Measurements from ENCODE around the gene TPMT. TPM values are rescaled to one million over a fixed set of nuclear protein-coding genes. Genes with fewer than 3 reads are reported as not detected.
A peak's percentile ranks its signal among the peaks of the same experiment; 100 is the strongest.
"Not testable (repeated sequence)": the region's sequence is repeated elsewhere in the genome, so short reads cannot be mapped to it uniquely, and the experiment has no call there.

The TPMT gene
- total RNA-seq, result 10.7 and 17.7 TPM in 2 replicates

DNA sequence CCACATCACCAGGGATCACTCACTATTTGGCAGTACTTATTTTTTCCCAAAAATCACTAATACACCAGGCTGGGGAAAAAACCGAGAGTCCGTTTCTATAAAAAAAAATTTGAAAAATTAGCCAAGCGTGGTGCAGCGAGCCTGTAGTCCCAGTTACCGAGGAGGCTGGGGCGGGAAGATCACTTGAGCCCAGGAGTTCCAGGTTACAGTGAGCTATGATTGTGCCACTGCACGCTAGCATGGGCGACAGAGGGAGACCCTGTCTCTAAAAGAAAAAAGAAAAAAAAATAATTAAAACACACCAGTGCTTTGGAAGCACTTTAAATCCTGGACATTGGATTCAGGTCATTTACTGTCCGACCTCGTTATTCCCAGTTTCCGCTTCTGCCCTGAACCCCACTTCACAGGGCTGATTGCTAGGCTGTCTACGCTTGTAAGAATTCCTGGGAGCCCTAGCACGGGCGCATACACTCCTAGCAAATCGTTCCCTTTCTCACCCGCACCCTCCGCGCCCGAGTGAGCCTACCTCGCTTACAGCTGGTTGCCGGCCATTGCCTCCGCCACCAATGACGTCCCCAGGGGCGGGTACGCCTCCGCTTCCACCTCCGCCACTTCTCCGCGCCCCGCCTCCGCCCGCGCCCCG lies at the start of gene TPMT:
Gene TPMT (minus strand): TSS at position 571 of the 643 bp plus-strand sequence. CDS start 5,950 bp downstream, outside the sequence.
- no peak for DNase-seq

- no peak for DNase-seq
These were observed 48.9 kb upstream of the TPMT start for GRCh38 chr6:18203786-18204185.

- DNase-seq, result no peak
These were observed 37.1 kb upstream of the TPMT start for GRCh38 chr6:18192026-18192425.

- no peak for DNase-seq
These were observed 34.3 kb upstream of the TPMT start for GRCh38 chr6:18189196-18189595.

- no peak for DNase-seq
These were observed 32.8 kb upstream of the TPMT start for GRCh38 chr6:18187701-18188100.

GRCh38 chr6:18186540-18187250 lies 31.8 kb upstream of the TPMT start:
- DNase-seq, result no peak

DNA sequence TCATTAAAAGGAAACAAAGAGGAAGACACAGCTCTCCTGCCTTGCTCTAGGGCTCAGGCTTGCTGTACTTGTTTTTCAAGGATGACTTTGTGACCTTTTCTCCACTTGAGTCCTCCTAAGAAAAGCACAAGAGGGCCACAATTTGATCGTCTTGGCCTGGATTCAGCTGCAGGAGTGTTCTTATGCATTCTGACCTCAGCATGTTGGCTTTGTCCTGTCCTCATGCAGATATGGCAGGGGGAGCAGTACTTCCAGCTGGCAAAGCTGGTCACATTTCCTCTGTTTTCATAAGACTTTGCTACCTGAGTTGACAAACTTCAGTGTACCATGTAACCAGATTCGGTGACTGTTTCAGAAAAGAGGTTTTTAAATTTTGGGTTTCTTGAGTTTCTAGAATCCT lies 31.2 kb upstream of the TPMT start:
- DNase-seq, result peak; percentile 40

DNA sequence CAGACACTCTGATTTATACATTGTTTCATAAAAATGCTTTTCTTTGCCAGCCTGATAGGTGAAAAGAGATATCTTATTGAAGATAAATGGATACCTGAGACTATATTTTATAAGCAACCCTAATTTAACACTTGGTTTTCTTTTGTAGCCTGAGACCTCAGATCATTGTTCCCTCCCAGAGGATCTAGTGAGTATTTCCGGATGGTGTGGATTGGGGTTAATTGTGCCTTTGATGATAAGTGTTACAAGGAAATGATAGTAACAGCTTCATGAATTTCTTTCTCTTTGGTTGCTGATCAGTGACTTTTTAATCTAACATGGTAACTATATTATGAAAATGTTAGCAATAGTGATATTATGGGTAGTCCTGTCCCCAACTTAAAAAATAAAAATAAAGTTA lies 30.7 kb upstream of the TPMT start:
- peak; percentile 14 for DNase-seq

- no peak for DNase-seq
These were observed 28.9 kb upstream of the TPMT start for GRCh38 chr6:18183766-18184165.

DNA sequence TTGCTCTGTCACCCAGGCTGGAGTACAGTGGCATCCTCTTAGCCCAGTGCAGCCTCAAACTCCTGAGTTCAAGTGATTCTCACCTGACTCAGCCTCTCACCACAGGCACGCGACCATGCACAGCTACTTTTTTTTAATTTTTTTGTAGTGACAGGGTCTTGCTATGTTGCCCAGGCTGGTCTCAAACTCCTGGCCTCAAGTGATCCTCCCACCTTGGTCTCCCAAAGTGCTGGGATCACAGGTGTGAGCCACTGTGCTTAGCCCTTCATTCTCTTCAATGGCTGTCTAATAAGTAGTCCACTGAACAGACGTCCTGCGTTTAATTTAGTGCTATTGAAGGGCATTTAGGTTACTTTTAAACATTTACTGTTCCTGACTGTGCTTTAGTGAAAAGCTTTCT lies 27.7 kb upstream of the TPMT start:
- DNase-seq, result no peak

- no peak for DNase-seq
These were observed 25.0 kb upstream of the TPMT start for GRCh38 chr6:18179770-18180356.

GRCh38 chr6:18178960-18179615 lies 24.2 kb upstream of the TPMT start:
- DNase-seq, result no peak

DNA sequence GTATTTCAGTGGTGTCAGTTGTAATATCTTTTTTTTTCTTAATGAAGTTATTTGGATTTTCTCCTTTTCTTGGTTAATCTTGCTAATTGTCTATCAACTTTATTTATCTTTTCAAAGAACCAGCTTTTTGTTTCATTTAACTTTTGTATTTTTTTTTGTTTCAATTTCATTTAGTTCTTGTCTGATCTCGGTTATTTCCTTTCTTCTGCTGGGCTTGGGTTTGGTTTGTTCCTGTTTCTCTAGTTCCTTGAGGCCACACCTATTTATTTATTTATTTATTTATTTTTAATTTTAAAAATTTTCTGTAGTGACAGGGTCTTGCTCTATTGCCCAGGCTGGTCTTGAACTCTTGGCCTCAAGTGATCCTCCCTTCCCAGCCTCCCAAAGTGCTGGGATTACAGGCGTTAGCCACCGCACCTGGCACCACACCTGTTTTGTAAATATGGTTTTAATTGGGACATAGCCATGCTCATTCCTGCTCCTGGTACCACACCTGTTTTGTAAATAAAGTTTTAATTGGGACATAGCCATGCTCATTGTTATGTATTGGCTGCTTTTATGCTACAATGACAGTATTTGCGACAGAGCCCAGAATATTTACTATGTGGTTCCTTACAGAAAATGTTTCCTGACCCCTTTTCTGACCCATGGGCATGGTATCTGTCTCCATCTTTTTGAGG lies 22.5 kb upstream of the TPMT start:
- no peak for DNase-seq

DNA sequence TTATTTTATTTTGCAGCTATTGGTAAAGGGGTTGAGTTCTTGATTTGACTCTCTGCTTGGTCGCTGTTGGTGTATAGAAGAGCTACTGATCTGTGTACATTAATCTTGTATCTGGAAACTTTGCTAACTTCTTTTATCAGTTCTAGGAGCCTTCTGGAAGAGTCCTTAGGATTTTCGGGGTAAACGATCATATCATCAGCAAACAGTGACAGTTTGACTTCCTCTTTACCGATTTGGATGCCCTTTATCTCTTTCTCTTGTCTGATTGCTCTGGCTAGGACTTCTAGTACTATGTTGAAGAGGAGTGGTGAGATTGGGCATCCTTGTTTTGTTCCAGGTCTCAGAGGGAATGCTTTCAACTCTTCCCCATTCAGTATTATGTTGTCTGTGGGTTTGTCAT lies 21.3 kb upstream of the TPMT start:
- DNase-seq, result not testable (repeated sequence)

- no peak for DNase-seq
These were observed 17.0 kb upstream of the TPMT start for GRCh38 chr6:18171871-18172270.

- no peak for DNase-seq
These were observed 13.4 kb upstream of the TPMT start for GRCh38 chr6:18168264-18168663.

DNA sequence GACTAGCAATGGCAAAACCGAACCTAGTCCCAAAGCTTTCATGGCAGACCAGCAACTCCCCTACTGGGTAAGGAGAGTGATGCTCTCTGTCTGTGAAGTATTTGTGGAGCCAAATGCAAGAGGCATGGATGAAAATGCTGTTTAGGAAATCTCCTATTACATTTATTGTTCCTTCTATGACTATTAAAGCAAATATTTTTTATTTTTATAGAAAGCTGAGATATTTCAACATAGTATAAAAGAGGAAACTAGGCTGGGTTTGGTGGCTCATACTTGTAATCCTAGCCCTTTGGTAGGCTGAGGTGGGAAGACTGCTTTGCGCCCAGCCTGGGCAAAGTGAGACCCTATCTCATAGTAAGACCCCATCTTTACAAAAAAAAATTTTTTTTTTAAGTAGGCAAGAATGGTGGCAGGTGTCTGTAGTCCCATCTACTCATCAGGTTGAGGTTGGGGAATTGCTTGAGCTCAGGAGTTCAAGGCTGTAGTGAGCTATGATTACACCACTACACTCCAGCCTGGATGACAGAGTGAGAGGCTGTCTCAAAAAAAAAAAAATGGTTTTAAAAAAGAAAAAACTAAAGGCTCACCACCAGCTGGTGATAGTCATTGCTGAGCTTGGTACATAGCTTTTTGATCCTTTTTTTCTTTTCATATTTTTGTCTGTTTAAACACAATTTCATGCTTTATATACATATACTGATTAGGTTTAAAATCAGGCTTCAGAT lies 11.6 kb upstream of the TPMT start:
- DNase-seq, result no peak

DNA sequence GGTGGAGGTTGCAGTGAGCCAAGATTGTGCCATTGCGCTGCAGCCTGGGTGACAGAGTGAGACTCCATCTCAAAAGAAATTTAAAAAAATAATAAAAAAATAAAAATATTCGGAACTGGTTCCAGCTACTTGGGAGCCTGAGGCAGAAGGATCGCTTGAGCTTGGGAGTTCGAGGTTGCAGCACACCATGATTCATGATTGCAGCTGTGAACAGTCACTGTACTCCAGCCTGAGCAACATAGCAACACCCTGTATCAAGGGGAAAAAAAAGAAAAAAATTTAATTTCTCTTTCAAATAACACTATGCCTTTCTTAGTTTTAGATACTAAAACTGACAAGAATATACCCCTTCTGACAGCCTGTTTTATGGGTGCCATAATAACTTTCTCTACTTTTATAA lies 10.9 kb upstream of the TPMT start:
- no peak for DNase-seq

GRCh38 chr6:18162401-18162800 lies 7.5 kb upstream of the TPMT start:
- DNase-seq, result no peak

- DNase-seq, result no peak
These were observed 6.6 kb upstream of the TPMT start for GRCh38 chr6:18161431-18161830.

DNA sequence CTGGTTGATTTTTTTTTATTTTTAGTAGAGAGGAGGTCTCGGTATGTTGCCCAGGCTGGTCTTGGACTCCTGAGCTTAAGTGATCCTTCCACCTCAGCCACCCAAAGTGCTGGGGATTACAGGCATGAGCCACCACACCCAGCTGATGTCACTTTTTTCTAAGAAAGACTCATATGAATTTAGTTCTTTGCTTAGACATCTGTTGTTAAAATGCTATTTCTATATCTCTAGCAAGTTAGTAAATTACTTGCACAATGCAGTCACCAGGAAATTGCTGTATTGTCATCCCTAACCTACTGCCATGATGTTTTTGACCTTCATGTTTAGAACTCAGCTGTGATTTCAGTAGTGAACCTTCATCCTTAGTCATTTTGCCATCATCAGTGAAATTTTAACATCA lies 6.0 kb upstream of the TPMT start:
- DNase-seq, result no peak

GRCh38 chr6:18155864-18156421 lies 1.1 kb upstream of the TPMT start:
- peak; percentile 61 for DNase-seq

Data from dermis blood vessel endothelial cell (primary cell).